Measurements from ENCODE around the gene NR2F1-AS1.
"Not testable (repeated sequence)": the region's sequence is repeated elsewhere in the genome, so short reads cannot be mapped to it uniquely, and the experiment has no call there.

Gene NR2F1-AS1

GRCh38 chr5:93423300-93423699, 157.7 kb downstream of the NR2F1-AS1 start:
- no peak for DNase-seq

- no peak for DNase-seq
These were observed 158.3 kb downstream of the NR2F1-AS1 start for GRCh38 chr5:93422652-93423280.

GRCh38 chr5:93421987-93422401, 159.0 kb downstream of the NR2F1-AS1 start:
- no peak for DNase-seq

GRCh38 chr5:93421468-93421867, 159.6 kb downstream of the NR2F1-AS1 start:
- no peak for DNase-seq

GRCh38 chr5:93417490-93417889, 163.5 kb downstream of the NR2F1-AS1 start:
- DNase-seq: no peak

- DNase-seq: no peak
These were observed 165.2 kb downstream of the NR2F1-AS1 start for GRCh38 chr5:93415819-93416218.

GRCh38 chr5:93411716-93412115, 169.3 kb downstream of the NR2F1-AS1 start:
- no peak for DNase-seq

GRCh38 chr5:93409691-93410090, 171.3 kb downstream of the NR2F1-AS1 start:
- DNase-seq: no peak

GRCh38 chr5:93407454-93407853, 173.6 kb downstream of the NR2F1-AS1 start:
- no peak for DNase-seq

- no peak for DNase-seq
These were observed 174.0 kb downstream of the NR2F1-AS1 start for GRCh38 chr5:93406971-93407401.

- DNase-seq: no peak
These were observed 176.8 kb downstream of the NR2F1-AS1 start for GRCh38 chr5:93404246-93404645.

- DNase-seq: no peak
These were observed 177.7 kb downstream of the NR2F1-AS1 start for GRCh38 chr5:93403141-93403928.

GRCh38 chr5:93402451-93402850, 178.6 kb downstream of the NR2F1-AS1 start:
- no peak for DNase-seq

- DNase-seq: no peak
These were observed 179.3 kb downstream of the NR2F1-AS1 start for GRCh38 chr5:93401634-93402213.

- DNase-seq: no peak
These were observed 181.3 kb downstream of the NR2F1-AS1 start for GRCh38 chr5:93399675-93400074.

- DNase-seq: no peak
These were observed 185.0 kb downstream of the NR2F1-AS1 start for GRCh38 chr5:93395971-93396379.

- DNase-seq: no peak
These were observed 186.0 kb downstream of the NR2F1-AS1 start for GRCh38 chr5:93395010-93395409.

GRCh38 chr5:93394301-93394700, 186.7 kb downstream of the NR2F1-AS1 start:
- no peak for DNase-seq

GRCh38 chr5:93391169-93391568, 189.8 kb downstream of the NR2F1-AS1 start:
- not testable (repeated sequence) for DNase-seq

- no peak for DNase-seq
These were observed 195.4 kb downstream of the NR2F1-AS1 start for GRCh38 chr5:93385655-93386054.

- no peak for DNase-seq
These were observed 196.0 kb downstream of the NR2F1-AS1 start for GRCh38 chr5:93384995-93385394.

- no peak for DNase-seq
These were observed 197.0 kb downstream of the NR2F1-AS1 start for GRCh38 chr5:93384026-93384425.

- no peak for DNase-seq
These were observed 198.7 kb downstream of the NR2F1-AS1 start for GRCh38 chr5:93382188-93382825.

All from CD4-positive, alpha-beta T cell treated with Interleukin-17A for 4 hours (primary cell).